Stimulated activated CD8-positive, alpha-beta memory T cell treated with anti-CD3 and anti-CD28 coated beads, Interleukin-15, amount 100 ng/mL, for 48 hours (primary cell): ENCODE measurements around the gene GRPEL1.

ENCODE experiments used
- DNase-seq, 2 donors: peaks; one replicate each; pipeline ENCODE4 v3.0.0-alpha.2; 2020; ENCODE audit warnings: low read depth in 2 of 2

The GRPEL1 gene

DNA sequence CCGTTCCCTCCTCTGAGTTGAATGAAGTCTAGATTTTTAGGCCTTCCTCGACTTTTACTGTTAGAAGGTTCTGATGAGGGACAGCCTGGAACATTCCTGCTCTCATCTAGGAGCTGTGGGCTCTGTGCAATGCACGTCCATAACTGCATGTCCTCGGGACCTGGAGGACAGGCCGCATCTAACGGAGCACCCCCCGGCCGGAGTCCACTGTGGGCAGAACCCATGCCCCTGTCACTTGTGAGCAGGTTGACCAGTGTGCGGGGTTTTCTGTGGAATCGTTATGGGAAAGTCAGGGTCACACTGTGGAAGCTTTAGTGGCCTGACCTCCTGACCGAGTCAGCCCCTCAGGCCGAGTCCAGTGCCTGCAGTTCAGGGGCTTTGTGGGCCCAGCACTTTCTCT is 44.0 kb downstream of the GRPEL1 start:
- no peak for DNase-seq

DNA sequence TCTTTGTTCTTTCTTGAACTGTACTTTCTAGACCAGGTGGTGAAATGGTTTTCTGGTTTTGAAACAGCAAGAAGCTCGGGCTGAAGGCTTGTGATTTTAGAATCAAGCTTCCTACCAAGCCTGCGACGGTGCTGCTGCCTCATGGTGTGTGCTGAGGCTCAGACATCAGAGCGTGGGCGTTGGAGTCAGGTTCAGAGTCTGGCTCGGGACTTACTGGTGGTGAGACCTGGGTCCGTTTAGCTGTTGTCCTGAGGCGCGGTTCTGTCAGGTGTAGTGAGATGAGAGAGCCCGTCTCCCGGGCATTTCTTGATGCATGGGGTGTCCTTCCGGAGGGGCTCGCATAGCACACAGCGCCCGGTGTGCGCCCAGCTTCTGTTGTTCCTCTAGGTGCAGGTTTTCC is 44.4 kb downstream of the GRPEL1 start:
- DNase-seq, result no peak

GRCh38 chr4:7021930-7022664 is 45.8 kb downstream of the GRPEL1 start:
- no peak for DNase-seq

DNA sequence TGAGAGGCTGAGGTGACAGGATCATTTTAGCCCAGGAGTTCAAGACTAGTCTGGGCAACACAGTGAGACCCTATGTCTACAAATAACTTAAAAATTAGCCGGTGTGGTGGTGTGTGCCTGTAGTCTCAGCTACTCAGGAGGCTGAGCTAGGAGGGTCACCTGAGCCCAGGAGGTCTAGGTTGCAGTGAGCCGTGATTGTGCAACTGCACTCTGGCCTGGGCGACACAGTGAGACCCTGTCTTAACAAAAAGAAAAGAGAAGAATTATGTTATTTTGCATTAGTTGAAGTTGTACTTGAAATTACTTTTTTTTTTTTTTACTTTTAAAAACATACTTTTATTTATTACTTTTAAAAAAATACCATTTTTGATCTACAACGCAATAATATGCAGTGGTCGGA is 46.5 kb downstream of the GRPEL1 start:
- DNase-seq, result no peak

DNA sequence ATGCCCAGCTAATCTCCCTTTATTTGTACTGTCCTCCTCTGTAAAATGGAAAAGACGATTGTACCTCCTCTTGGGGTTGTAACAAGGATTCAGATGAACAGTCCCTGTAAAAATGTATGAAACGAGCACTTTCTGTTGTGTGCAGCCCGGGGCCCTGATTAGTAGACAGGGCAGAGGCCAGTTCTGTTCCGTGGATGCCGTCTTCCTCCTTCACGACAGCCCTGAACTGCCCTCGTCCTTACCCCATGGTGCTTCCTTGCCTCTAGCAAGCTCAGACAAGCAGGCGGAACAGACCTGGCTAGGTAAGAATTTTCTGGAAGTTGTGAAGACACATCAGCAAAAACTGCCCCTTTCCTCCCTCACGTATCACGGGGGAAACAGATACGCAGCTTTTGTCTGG is 47.0 kb downstream of the GRPEL1 start:
- no peak for DNase-seq

GRCh38 chr4:7020290-7020689 is 47.6 kb downstream of the GRPEL1 start:
- DNase-seq, result no peak

DNA sequence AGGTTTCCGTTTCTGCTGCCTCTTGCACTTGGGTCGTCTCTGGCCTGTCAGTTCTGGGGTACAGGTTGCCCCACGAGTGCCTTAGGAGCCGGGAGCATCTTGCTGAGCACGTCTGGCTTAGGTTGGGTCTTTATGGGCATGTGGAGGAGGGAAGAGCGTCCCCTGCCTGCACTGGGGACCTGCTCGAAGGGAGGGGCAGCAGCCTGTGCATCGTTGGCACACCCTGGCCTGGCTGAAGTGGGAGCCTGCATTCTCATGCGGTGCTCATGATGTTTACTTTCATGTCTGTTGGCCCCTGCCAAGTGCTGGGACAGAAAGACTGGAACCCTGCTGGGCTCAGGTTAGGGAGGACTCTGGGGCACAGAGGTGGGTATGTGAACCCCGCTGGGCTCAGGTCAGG is 48.5 kb downstream of the GRPEL1 start:
- DNase-seq, result no peak

DNA sequence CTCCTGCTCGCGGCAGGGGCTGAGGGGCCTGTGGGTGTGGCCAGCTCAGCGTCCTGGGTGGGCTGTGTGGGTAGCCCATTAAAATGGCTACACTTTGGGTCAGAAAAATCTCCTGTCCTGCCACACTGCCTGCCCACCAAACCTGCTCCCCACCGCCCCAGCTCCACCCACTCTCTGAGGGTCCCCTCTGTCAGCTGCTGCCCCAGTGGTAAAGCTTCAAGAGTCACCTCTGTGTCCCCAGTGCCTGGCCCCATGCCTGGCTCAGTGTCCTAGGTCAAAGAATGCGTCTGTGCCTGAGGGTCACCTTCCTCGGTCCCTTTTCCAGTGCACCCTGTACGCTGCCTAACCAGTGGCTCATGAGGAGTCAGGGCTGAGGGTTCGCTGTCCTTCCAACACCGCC is 49.6 kb downstream of the GRPEL1 start:
- DNase-seq, result no peak

DNA sequence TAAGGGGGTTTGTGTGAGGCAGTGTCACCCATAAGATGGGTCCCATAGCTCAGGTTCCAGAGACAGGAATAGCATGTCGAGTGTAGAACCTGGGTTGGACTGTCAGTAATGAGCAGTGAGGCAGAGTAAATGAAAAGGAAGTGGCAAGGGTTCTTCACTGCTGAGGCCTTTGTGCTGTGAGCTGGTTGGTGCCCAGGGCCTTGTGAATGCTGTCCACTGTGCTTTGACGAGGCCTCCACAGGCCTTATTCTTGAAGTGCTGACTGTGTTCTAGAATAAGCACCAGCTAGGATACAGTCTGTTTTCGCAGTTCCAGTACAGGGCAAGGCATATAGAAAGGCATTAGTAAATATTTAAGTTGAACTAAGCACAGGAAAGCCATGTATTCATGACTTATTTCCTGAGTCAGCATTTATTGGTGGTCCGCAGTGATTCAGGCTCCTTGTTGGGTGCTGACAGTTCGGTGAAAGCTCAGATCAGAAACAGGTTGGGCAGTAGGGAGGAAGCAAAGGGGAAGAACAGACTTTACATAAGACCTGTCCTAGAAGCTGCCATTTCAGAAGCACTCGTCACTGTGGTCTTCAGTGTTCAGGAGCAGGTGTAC is 50.3 kb downstream of the GRPEL1 start:
- no peak for DNase-seq

GRCh38 chr4:7016512-7016911 is 51.4 kb downstream of the GRPEL1 start:
- no peak for DNase-seq

DNA sequence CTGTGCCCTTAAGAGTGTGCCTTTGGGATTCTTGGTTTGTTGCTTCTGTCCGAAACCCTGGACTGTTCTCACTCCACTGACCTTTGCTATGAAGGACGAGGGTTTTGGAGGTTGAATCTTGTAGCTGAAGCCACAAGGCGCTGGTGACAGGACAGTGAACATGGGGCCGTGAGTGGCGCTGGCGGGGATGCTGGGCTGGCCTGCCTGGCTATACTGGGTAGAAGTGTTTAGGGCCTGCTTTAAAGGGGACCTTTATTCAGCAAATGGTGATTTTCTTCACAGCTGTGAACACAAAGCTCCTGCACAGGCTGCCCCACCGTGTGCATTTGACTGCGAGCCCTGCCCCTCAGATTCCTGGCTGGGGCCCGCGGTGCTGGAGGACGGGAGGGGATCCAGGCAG is 51.8 kb downstream of the GRPEL1 start:
- no peak for DNase-seq

DNA sequence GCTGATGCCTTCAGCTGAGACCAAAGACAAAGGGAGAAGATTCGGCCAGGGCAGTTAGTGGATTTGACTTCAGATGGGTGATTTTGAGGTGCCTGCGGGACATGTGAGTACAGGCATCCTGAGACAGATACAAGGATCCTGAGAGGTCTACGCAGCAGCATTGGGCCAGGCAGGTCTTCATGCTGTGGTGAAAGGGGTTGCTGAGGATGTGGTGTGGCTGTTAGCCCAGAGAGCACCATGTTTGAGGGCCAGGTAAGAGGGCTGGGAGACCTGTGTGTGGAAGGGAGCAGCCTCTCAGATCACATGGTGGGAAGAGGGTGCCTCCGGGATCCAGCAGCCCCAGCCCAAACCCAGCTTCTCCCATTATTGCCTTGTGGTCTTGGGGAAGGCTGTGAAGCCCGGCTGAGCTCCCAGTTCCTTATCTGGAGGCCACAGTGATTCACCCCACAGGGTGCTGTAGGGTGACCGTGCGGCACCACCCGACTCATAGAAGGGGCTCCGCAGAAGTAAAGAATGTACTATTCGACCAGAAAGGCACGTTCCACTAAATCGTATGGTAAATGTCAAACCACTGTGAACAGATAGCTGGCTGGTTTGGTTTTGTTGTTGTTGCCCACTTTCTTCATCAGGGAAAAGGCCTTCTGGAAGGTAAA is 52.4 kb downstream of the GRPEL1 start:
- DNase-seq, result no peak

GRCh38 chr4:7014815-7015214 is 53.0 kb downstream of the GRPEL1 start:
- no peak for DNase-seq

GRCh38 chr4:7013175-7013574 is 54.7 kb downstream of the GRPEL1 start:
- DNase-seq, result no peak

- DNase-seq, result no peak
These were observed 58.3 kb downstream of the GRPEL1 start for GRCh38 chr4:7009564-7009963.
